HG03175 (cell line): ENCODE results near the gene FOXR1.
A peak's percentile ranks its signal among the peaks of the same experiment; 100 is the strongest.
"Not testable (repeated sequence)": the region's sequence is repeated elsewhere in the genome, so short reads cannot be mapped to it uniquely, and the experiment has no call there.

Experiments
- ATAC-seq: cut with Tn5 transposase; IDR thresholded peaks from one replicate; pipeline ENCODE4 v1.9.1; 2021; ENCODE audit warnings: mild to moderate bottlenecking, moderate library complexity; ENCODE audit not compliant: unreplicated experiment

The FOXR1 gene

DNA sequence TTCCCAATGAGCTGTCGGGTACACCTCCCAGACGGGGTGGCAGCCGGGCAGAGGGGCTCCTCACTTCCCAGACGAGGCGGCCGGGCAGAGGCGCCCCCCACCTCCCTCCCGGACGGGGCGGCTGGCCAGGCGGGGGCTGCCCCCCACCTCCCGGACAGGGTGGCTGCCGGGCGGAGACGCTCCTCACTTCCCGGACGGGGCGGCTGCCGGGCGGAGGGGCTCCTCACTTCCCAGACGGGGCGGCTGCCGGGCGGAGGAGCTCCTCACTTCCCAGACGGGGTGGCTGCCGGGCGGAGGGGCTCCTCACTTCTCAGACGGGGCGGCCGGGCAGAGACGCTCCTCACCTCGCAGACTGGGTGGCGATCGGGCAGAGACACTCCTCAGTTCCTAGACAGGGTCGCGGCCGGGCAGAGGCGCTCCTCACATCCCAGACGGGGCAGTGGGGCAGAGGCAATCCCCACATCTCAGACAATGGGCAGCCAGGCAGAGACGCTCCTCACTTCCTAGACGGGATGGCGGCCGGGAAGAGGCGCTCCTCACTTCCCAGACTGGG lies 20.0 kb downstream of the FOXR1 start:
- ATAC-seq = not testable (repeated sequence)

DNA sequence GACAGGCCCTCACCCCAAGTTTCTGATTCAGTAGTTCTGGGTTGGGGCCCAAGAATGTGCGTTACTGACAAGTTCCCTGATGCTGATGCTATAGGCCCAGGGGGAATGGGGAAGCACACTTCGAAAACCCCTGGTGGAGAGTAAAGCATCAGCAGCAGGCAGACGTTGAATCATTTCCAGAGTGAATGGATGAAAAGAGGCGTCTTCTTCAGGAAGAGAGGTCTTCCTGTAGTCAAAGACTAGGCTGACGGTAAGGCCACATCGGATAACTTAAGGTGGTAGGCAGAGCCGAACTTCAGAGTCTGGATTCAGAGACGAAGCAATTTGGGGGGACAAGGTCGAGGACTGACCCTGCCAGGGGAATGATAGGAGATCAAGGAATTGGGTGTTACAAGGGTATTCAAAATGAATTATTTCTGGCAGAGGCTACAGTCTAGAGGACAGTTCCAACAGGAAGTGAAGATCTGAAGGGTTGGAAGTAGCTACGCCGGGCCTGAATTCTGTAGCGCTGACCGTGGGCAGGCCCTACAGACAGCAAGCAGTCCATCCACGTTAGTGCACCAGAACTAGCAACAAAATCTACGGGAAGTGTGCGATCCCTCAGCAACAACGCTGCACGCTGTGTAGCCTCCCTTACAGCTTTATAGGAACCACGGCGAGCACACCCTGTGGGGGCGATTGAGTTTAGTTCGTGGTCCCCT lies 25.5 kb downstream of the FOXR1 start:
- ATAC-seq = peak; percentile 26

DNA sequence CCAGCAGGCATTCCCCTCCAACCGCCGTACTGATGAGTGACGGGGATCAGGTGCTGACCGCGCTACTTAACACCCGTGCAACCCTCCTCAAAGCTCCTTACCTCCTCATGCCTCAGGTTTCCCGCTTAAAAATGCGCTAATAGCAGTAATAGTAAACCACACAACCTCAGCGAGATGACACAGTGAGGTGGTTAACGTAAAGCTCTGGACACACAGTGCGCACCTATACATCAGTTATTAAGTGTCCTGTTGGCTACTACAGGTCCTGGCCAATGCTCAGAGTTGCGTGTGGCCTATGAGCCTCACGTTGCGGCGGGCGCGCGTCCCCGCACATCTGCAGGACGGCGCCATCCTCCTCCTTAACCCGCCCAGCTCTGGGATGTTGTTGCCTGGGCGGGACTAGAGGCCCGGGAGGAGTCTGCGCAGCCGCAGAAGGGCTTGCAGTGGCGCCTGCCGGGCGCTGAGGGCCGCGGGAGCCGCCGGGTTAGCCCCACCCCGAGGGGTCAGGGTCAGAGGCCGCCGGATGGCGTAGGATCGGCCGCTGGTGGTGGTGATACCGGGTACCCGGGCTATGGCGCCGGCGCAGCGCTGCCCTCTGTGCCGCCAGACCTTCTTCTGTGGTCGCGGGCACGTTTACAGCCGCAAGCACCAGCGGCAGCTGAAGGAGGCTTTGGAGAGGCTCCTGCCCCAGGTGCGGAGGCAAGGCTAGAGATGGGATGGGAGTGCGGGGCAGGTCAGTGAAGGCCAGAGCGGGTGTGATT lies 26.2 kb downstream of the FOXR1 start, which contains the start of gene CENATAC:
Gene CENATAC, plus strand, starts transcription at position 512 of the 761 bp plus-strand sequence. Its CDS starts 60 bp downstream, at position 572.
- peak; percentile 93 for ATAC-seq

DNA sequence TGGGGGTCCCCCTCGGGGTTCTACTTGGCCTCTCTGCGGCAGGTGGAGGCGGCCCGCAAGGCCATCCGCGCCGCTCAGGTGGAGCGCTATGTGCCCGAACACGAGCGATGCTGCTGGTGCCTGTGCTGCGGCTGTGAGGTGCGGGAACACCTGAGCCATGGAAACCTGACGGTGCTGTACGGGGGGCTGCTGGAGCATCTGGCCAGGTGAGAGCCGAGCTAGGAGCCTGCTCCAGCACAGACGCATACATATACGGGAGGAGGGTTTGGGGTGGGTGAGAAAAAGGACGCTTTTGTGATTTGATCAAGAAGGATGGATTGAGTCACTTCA lies 26.8 kb downstream of the FOXR1 start:
- peak; percentile 9 for ATAC-seq

DNA sequence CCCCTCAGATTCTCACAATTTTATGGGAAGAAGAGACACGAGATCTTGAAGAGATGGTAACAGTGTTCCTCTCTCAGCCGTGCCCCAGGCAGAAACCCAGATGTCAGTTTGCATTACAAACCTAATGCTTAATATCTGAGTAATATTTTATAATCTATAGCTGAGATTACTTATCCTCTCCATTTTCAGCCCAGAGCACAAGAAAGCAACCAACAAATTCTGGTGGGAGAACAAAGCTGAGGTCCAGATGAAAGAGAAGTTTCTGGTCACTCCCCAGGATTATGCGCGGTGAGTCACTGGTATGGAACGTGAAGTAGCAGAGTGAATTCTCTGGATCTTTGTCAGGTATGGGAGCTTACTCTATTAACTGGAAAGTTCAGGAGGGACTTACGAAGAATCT lies 27.3 kb downstream of the FOXR1 start:
- no peak for ATAC-seq

DNA sequence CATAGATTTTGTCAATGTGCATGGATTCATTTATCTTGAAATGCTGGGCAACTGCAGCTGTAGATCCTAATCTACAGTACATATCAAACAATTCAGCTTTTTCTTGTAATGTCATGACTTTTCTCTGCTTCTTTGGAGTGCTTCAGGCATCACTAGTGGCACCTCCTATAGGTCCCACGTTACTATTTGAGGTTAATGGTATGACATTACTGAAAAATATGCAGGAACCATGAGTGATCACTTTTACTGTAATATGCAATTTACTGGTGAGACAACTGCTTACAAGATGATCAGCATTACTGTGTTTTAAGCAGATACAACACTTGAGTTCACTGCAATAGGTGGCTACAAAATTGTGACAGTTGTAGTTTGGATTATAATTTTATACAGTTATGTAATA lies 29.3 kb downstream of the FOXR1 start:
- ATAC-seq = no peak

DNA sequence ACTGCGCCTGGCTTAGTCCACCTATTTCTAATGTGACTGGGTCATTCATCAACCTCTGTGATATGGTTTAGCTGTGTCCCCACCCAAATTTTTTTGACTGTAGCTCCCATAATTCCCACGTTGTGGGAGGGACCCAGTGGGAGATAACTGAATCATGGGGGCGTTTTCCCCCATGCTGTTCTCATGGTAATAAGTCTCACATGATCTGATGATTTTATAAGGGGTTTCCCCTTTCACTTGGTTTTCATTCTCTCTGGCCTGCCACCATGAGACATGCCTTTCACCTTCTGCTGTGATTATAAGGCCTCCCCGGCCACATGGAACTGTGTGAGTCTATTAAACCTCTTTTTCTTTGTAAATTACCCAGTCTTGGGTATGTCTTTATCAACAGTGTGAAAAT lies 35.1 kb downstream of the FOXR1 start:
- ATAC-seq = no peak

DNA sequence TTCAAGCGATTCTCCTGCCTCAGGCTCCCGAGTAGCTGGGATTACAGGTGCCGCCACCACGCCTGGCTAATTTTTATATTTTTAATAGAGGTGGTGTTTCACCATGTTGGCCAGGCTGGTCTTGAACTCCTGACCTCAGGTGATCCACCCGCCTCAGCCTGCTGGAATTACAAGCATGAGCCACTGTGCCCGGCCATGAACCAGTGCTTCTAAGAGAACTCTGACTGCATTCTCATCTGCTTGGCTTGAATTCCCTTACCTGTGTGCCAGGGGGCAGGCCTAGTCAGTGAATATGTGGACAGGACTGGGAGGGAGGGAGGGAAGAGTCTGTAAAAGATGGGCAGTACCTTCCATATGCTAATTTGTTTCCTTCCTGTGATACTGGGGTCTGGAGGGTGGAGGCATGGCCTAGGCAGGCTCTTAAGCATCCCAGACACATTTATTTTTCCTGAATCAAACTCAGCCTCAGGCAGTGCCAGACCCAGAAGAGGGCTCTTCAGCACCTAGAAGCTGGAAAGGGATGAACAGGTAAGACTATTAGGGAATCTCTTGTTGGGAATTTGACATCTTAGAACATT lies 40.0 kb downstream of the FOXR1 start:
- no peak for ATAC-seq

DNA sequence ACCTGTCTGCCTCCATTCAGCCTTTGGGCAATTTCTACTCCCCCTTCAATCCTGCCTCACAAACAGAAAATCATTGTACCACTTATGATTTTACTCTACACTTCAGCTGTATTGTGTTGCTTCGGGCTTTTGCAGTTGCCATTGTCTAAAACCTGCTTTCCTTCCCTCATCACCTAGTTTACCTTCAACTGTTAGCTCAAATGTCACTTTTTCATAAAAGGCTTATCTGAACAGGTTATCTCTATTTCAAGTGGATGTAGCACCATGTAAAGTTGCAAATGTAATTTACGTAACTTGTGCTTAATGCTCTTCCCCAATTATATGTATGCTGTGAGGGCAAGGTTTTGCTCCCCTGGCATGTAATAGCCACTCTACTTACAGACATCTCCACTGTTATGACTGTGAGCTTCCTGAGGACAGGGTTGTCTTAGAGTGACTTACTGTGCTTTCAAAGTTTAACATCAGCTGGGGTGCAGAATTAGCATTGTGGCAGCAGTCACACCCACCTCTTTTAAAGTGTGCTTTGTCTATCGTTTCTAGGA lies 41.1 kb downstream of the FOXR1 start:
- no peak for ATAC-seq

DNA sequence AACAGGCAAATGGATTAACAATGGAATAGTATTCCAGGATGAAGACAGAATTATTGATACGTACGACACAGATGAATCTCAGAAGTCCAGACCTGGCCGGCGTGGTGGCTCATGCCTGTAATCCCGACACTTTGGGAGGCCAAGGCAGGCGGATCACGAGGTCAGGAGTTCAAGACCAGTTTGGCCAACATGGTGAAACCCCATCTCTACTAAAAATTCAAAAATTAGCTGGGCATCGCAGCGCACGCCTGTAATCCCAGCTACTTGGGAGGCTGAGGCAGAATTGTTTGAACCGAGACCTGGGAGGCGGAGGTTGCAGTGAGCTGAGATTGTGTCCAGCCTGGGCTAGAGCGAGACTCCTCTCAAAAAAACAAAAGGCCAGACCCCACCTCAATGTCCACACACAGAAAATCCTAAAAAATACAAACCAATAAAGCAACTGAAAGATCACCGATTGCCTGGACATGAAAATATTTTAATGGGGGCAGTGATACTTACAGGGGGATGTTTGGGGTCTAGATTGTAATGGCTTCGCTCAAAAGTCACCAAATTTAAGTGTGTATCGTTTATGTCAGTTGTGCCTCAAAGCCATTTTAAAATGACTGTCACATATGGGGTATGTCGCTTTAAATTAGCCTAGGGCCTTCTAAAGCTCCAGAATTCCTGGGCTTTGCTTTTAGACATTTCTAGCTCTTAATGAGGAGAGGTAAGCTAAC lies 42.8 kb downstream of the FOXR1 start:
- ATAC-seq = no peak

DNA sequence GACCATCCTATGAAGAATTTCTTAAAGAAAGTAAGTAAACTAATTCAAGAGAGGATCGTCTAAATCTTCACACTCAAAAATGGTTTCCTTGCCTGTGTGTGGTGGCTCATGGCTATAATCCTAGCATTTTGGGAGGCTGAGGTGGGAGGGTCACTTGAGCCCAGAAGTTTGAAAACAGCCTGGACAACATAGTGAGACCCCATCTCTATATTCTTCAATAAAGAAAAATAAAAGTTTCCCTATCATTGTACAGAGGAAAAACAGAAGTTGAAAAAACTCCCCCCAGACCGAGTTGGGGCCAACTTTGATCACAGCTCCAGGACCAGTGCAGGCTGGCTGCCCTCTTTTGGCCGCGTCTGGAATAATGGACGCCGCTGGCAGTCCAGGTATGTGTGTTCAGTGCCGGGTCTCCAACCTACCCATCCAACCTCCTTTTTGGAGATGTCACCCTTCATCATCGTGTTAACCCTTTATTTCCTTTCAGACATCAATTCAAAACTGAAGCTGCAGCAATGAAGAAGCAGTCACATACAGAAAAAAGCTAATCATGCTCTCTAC lies 43.6 kb downstream of the FOXR1 start:
- no peak for ATAC-seq

DNA sequence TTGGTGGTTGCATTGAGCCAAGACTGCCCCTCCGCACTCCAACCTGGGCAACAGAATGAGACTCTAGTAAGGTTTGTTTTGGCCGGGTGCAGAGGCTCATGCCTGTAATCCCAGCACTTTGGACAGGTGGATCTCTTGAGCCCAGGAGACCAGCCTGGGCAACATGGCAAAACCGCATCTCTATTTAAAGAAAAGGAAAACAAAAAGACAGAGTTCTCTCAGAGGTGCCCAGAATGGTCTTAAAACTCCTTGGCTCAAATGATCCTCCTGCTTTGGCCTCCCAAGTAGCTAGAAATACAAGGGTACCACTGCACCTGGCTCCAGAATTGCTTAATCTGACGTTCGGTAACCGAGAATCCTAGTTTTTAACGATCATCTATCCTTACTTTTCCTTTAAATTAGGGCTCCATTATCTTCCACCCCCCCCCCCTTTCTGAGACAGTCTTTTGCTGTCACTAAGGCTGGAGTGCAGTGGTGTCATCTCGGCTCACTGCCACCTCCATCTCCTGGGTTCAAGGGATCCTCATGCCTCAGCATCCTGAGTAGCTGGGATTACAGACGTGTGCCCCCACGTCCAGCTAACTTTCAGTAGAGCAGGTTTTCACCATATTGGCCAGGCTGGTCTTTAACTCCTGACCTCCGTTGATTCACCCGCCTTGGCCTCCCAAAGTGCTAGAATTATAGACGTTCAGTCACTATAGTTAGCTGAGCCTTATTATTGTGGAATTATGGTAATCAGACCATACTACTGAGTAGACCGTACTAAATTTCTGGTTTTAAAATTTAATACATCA lies 44.9 kb downstream of the FOXR1 start:
- no peak for ATAC-seq

DNA sequence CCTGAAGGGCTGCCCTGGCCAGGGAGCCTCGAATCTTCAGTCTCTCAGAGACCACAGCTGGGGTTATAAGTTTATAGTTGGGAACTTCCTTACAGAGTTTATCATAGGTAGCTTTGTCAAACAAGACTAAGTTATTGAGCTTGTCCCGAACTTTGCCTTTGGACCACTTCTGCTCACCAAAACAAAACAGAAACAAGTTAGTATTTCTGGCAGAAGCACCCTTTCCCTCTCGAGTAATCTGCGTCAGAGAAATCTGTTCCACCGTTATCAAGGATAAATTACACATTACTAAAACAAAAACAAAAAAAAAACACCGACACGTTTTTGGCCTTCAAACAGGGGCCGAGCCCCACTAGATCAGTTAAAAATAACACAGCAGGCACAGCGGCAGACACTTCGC lies 45.8 kb downstream of the FOXR1 start:
- ATAC-seq = not testable (repeated sequence)

DNA sequence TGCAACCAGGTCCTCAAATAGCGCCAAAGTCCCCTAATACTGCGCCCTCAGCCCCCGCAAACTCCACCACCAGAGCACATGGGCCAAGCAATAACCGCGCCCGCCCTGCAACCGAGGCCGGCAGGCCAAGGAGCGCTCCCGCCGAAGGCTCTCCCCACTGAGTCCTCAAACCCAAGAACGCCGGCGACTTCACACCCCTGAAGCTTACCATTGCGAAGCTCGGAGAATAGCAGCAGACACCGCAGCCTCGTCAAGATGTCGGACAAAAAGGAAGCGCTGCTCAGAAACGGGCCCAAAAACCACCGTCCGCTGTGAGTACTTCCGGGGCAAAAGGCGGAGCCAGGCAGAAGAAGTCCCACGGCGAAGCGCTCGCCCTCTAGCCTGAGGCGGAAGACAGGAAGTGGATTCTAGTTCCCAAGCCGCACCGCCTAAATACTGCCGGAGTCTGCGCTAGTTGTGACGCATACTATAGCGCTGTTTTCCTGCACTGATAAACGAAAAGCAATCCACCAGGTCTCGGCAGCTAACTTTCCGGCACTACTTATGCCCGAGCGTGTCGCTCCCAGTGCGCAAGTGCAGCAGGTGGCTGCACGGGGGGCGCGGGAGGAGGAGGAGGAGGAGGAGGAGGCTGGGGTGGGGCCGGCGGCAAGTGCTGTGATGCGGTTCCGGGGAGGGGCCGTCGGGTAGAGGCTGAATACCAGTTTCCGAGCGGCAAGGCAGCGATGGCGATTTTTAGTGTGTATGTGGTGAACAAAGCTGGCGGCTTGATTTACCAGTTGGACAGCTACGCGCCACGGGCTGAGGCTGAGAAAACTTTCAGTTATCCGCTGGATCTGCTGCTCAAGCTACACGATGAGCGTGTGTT lies 46.7 kb downstream of the FOXR1 start, which contains the start of the genes RPS25 and TRAPPC4:
Gene RPS25, minus strand, starts transcription at position 270 of the 865 bp plus-strand sequence. Its CDS starts 59 bp downstream, at position 211.
Gene TRAPPC4, plus strand, starts transcription at position 693 of the 865 bp plus-strand sequence. Its CDS starts 30 bp downstream, at position 723.
- peak; percentile 92 for ATAC-seq

DNA sequence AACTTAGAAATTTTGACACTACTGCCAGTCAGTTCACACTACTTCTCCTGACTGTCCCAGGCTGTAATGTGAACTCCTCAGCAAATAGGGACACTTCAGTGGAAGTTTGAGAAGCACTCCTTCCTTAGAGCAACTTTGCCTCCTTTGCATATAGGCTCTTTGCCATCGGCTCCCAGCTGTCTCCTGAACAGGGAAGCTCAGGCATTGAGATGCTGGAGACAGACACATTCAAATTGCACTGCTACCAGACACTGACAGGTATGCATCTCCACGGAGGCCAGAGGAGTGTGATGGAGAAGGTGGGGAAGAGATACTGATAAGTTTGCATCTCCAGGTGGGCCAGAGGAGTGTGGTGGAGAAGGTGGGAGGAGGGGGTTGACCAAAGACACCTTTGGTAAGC lies 48.4 kb downstream of the FOXR1 start:
- no peak for ATAC-seq

DNA sequence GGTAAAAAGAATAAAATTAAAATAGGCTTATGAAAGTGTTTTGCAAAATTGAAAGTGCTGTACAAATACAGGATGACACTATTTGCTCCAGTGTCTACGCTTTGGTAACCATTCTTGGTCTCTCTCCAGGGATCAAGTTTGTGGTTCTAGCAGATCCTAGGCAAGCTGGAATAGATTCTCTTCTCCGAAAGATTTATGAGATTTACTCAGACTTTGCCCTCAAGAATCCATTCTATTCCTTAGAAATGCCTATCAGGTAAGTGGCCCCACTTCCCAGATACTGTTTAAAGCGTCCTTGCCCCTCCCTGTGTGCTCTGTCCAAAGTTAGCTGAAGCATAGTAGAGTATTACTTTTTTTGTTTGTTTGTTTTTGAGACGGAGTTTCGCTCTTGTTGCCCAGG lies 50.1 kb downstream of the FOXR1 start:
- no peak for ATAC-seq

DNA sequence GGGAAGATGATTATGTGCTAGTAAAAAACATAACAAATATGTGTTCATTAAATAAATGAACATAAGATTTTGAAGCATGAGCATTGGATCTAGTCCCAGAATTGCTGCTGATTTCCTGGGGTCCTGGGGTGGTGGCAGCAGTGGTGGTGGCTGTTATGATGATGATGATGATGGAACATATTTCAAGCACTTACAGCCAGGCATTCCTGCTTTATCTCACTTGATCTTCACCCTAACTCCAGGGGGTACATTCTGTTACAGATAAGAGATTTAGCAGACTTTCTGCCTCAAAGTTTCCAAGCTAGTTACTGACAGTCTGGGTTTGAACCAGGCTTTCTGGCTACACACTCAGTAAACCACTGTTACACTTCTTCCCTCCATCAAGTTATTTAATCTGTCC lies 52.2 kb downstream of the FOXR1 start:
- ATAC-seq = no peak

DNA sequence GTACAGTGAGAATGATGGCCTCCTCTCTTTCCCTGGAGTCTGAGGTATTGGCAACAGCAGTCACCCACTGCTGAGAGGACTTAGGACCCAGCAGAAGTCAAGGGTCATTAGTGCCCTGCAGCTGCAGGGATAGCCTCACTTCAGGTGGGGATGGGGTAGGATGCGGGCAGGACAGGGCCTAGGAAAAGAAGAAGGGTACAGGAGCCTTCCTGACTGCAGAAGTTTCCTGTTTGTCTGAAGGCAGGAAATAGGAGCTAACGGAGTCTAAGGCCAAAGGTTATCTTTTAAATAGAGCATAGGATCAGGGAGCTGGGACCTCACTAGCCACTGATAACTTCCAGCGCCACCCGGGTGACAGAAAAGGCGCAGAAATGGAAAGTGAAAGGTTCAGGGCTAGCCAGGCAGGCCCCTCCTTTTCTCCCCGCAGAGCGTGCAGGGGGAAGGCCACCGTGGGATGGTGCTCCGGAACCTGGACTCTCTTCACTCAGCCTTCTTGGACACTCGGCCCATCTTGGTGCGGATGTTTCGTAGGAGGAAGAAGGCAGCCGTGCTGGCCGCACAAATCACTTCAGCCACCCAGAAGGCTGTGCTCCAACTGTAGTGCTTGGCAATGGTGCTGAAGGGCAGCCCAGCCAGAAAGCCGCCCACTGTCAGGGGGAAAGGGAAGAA lies 53.0 kb downstream of the FOXR1 start:
- no peak for ATAC-seq
